ENCODE results near the gene NME7.

DNA sequence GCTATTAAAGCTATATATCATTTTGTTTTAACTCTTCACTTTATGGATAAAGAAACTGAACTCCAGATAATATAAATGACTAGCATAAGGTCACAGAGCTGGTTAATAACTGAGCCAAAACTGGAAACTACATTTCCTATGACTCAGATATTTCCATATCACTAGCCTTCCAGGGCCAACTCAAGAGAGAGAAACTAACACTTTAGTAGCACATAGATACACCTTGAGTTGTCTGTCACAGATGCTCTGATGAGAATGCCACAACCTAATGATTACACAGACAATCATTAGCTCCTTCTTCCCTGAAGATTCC, 40.7 kb downstream of the NME7 start:
- TF ChIP-seq, protein P1, sequence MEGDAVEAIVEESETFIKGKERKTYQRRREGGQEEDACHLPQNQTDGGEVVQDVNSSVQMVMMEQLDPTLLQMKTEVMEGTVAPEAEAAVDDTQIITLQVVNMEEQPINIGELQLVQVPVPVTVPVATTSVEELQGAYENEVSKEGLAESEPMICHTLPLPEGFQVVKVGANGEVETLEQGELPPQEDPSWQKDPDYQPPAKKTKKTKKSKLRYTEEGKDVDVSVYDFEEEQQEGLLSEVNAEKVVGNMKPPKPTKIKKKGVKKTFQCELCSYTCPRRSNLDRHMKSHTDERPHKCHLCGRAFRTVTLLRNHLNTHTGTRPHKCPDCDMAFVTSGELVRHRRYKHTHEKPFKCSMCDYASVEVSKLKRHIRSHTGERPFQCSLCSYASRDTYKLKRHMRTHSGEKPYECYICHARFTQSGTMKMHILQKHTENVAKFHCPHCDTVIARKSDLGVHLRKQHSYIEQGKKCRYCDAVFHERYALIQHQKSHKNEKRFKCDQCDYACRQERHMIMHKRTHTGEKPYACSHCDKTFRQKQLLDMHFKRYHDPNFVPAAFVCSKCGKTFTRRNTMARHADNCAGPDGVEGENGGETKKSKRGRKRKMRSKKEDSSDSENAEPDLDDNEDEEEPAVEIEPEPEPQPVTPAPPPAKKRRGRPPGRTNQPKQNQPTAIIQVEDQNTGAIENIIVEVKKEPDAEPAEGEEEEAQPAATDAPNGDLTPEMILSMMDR (IDR thresholded peaks at IDR 0.05 in 4 of 5, conservative IDR thresholded peaks at IDR 0.05 in 1 of 5), result no peak
- no peak for TF ChIP-seq POLR2A (IDR thresholded peaks at IDR 0.05)

Data from gastrocnemius medialis (tissue), 4 donors.